HepG2 (cell line): ENCODE results near the gene WDR41. TPM values are rescaled to one million over a fixed set of nuclear protein-coding genes. Genes with fewer than 3 reads are reported as not detected.
A peak's percentile ranks its signal among the peaks of the same experiment; 100 is the strongest.

Source experiments
- ARHGAP35 ChIP-seq: sonication (generic); formaldehyde crosslinking; IDR thresholded peaks from 2 replicates; pipeline ENCODE4 v1.9.0; 2022; ENCODE audit warnings: mild to moderate bottlenecking, inconsistent platforms, moderate library complexity, missing genetic modification reagents, borderline replicate concordance
- KDM1A ChIP-seq: IDR thresholded peaks from 2 replicates; pipeline ENCODE4 v1.6.1; 2016; ENCODE audit warnings: missing compliant biosample characterization
- KDM4B ChIP-seq: sonication (generic); formaldehyde crosslinking; IDR thresholded peaks from 2 replicates; pipeline ENCODE4 v1.4.0; 2020; ENCODE audit warnings: missing genetic modification reagents
- NFAT5 ChIP-seq: sonication (generic); formaldehyde crosslinking; IDR thresholded peaks from 2 replicates; pipeline ENCODE4 v1.4.0; 2020; ENCODE audit warnings: missing genetic modification reagents
- NFE2L1 ChIP-seq: sonication (generic); formaldehyde crosslinking; IDR thresholded peaks from 2 replicates; pipeline ENCODE4 v1.4.0; 2020; ENCODE audit warnings: missing genetic modification reagents, mild to moderate bottlenecking, borderline replicate concordance
- NR2F1 ChIP-seq, 2 experiments: fragments of 450-650 bp in 1 of 2; formaldehyde crosslinking in 1 of 2; IDR thresholded peaks; 2 replicates each; pipeline versions ENCODE4 v1.5.0 to v1.6.1; 2016 to 2020; ENCODE audit warnings: mild to moderate bottlenecking in 1 of 2, missing compliant biosample characterization in 1 of 2, missing genetic modification reagents in 1 of 2, moderate library complexity in 1 of 2
- SATB2 ChIP-seq: sonication (generic); formaldehyde crosslinking; IDR thresholded peaks from 2 replicates; pipeline ENCODE4 v1.5.0; 2020; ENCODE audit warnings: missing genetic modification reagents
- SRSF9 ChIP-seq: fragments of 200-400 bp; formaldehyde crosslinking; IDR thresholded peaks from 2 replicates; pipeline ENCODE4 v1.6.1; 2018; ENCODE audit warnings: borderline replicate concordance, mild to moderate bottlenecking, low read depth, low read length; ENCODE audit not compliant: insufficient read depth, poor library complexity, severe bottlenecking
- ZC3H4 ChIP-seq: sonication (generic); formaldehyde crosslinking; IDR thresholded peaks from 2 replicates; pipeline ENCODE4 v1.4.0; 2020; ENCODE audit warnings: missing genetic modification reagents, borderline replicate concordance
- ZNF160 ChIP-seq: sonication (generic); formaldehyde crosslinking; IDR thresholded peaks from 2 replicates; pipeline ENCODE4 v1.8.0; 2022; ENCODE audit warnings: mild to moderate bottlenecking, inconsistent platforms, missing genetic modification reagents
- ZNF225 ChIP-seq: sonication (generic); formaldehyde crosslinking; IDR thresholded peaks from 2 replicates; pipeline ENCODE4 v1.4.0; 2020; ENCODE audit warnings: mild to moderate bottlenecking, missing genetic modification reagents
- ZNF280B ChIP-seq: sonication (generic); formaldehyde crosslinking; IDR thresholded peaks from 2 replicates; pipeline ENCODE4 v1.5.0; 2020; ENCODE audit warnings: missing genetic modification reagents, mild to moderate bottlenecking, borderline replicate concordance
- ZNF512 ChIP-seq: sonication (generic); formaldehyde crosslinking; IDR thresholded peaks from 2 replicates; pipeline ENCODE4 v1.4.0; 2020; ENCODE audit warnings: mild to moderate bottlenecking, missing genetic modification reagents
- ZNF563 ChIP-seq: sonication (generic); formaldehyde crosslinking; IDR thresholded peaks from 2 replicates; pipeline ENCODE4 v1.8.0; 2022; ENCODE audit warnings: mild to moderate bottlenecking, moderate library complexity, missing genetic modification reagents
- ZNF720 ChIP-seq: sonication (generic); formaldehyde crosslinking; IDR thresholded peaks from 2 replicates; pipeline ENCODE4 v1.4.0; 2020; ENCODE audit warnings: missing genetic modification reagents
- ZNF768 ChIP-seq: sonication (generic); formaldehyde crosslinking; IDR thresholded peaks from 2 replicates; pipeline ENCODE4 v1.4.0; 2020; ENCODE audit warnings: missing genetic modification reagents
- polyA plus RNA-seq, 8 experiments: library from polyadenylated mRNA; depleted of rRNA in 3 of 8; stranded (reverse) in 7 of 8; unstranded in 1 of 8; fragments of >200 nt; fragmentation: Illumina TruSeq in 4 of 8; extraction: Trizol in 4 of 8; gene quantifications; 2 replicates each; pipeline versions ENCODE4 v1.2.1 to v1.2.3, GENCODE V29; 2011 to 2016; ENCODE audit warnings: low read depth in 4 of 8, missing spikeins in 1 of 8, mixed read lengths in 1 of 8; ENCODE audit not compliant: insufficient read depth in 1 of 8
- total RNA-seq, 5 experiments: library from RNA; depleted of rRNA; stranded (reverse); fragments of >200 nt; fragmentation: Illumina TruSeq; extraction: Trizol; gene quantifications; 2 replicates each; pipeline ENCODE4 v1.2.3, GENCODE V29; 2016; ENCODE audit warnings: low read depth in 1 of 5
- TF ChIP-seq, protein P1 (sequence below): sonication (generic); IDR thresholded peaks from 2 replicates; pipeline ENCODE4 v1.6.1; 2016; ENCODE audit warnings: low read depth, borderline replicate concordance
- TF ChIP-seq, protein P2 (sequence below): sonication (generic); formaldehyde crosslinking; IDR thresholded peaks from 2 replicates; pipeline ENCODE4 v1.4.0; 2020; ENCODE audit warnings: mild to moderate bottlenecking, missing genetic modification reagents

Gene WDR41
- total and polyA plus RNA-seq, 2 of the 13 experiments (the other 11 are each of a cell fraction or from before 2014, with no cell fraction given), result 18.9 to 39.3 TPM

GRCh38 chr5:77491783-77492652 is at the start of gene WDR41 (continued):
- peak; percentile 59; the same call in 1 of the 2 replicates for TF ChIP-seq ARHGAP35 (CRISPR knock-in tag)
- no peak for TF ChIP-seq KDM4B (CRISPR knock-in tag)
- TF ChIP-seq NFE2L1 (CRISPR knock-in tag), result no peak
- TF ChIP-seq, protein P1, sequence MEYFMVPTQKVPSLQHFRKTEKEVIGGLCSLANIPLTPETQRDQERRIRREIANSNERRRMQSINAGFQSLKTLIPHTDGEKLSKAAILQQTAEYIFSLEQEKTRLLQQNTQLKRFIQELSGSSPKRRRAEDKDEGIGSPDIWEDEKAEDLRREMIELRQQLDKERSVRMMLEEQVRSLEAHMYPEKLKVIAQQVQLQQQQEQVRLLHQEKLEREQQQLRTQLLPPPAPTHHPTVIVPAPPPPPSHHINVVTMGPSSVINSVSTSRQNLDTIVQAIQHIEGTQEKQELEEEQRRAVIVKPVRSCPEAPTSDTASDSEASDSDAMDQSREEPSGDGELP, result no peak; the same call in 1 of the 2 replicates
- TF ChIP-seq KDM1A, result no peak
- TF ChIP-seq ZNF512 (CRISPR knock-in tag), result no peak
- TF ChIP-seq, protein P2, sequence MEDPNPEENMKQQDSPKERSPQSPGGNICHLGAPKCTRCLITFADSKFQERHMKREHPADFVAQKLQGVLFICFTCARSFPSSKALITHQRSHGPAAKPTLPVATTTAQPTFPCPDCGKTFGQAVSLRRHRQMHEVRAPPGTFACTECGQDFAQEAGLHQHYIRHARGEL (CRISPR knock-in tag), result no peak
- TF ChIP-seq ZC3H4 (CRISPR knock-in tag), result no peak
- TF ChIP-seq ZNF160, result no peak
- TF ChIP-seq NR2F1 (CRISPR knock-in tag; IDR thresholded peaks at IDR 0.05), result no peak
- no peak for TF ChIP-seq ZNF720
- peak; percentile 58; the same call in 1 of the 2 replicates for TF ChIP-seq ZNF768 (CRISPR knock-in tag)
- peak; percentile 79 for TF ChIP-seq ZNF280B (CRISPR knock-in tag)
- peak; percentile 74 for TF ChIP-seq ZNF563
- TF ChIP-seq SRSF9, result no peak
- TF ChIP-seq SATB2, result peak; percentile 61; the same call in 1 of the 2 replicates
- peak; percentile 63; the same call in 1 of the 2 replicates for TF ChIP-seq ZNF225 (CRISPR knock-in tag)
- TF ChIP-seq NFAT5 (CRISPR knock-in tag), result peak; percentile 40; the same call in 1 of the 2 replicates
